Muscle of leg (tissue), 11 donors: Measurements from ENCODE around the gene OASL. TPM values are rescaled to one million over a fixed set of nuclear protein-coding genes. Genes with fewer than 3 reads are reported as not detected.
A peak's percentile ranks its signal among the peaks of the same experiment; 100 is the strongest.
"Not testable (repeated sequence)": the region's sequence is repeated elsewhere in the genome, so short reads cannot be mapped to it uniquely, and the experiment has no call there.

Source experiments
- DNase-seq: peaks from one replicate; pipeline ENCODE4 v3.0.0; 2013
- H3K27ac ChIP-seq: one replicate; pipeline ENCODE4 v1.5.1; 2013; ENCODE audit warnings: mild to moderate bottlenecking, low read length, control low read depth
- H3K27me3 ChIP-seq: one replicate; pipeline ENCODE4 v1.6.1; 2013; ENCODE audit warnings: low read length; ENCODE audit not compliant: control insufficient read depth, insufficient read depth
- H3K36me3 ChIP-seq: one replicate; pipeline ENCODE4 v1.6.1; 2013; ENCODE audit warnings: low read length; ENCODE audit not compliant: control insufficient read depth, insufficient read depth
- H3K4me1 ChIP-seq: one replicate; pipeline ENCODE4 v1.6.1; 2013; ENCODE audit warnings: low read length; ENCODE audit not compliant: control insufficient read depth, insufficient read depth
- H3K4me3 ChIP-seq: one replicate; pipeline ENCODE4 v1.5.1; 2013; ENCODE audit warnings: low read length, control low read depth
- H3K9me3 ChIP-seq: replicated peaks from 2 replicates; pipeline ENCODE4 v1.6.1; 2013; ENCODE audit warnings: low read depth, low read length; ENCODE audit not compliant: control insufficient read depth
- WGBS: methylation state at CpG from one replicate; pipeline ENCODE4 v1.1.5; 2013; ENCODE audit warnings: missing lambda C conversion rate; ENCODE audit not compliant: insufficient coverage; 5-methylcytosine and 5-hydroxymethylcytosine counted together
- polyA plus RNA-seq, 8 donors: library from polyadenylated mRNA; unstranded; fragments of 120-200 nt; gene quantifications; one replicate each; pipeline versions ENCODE4 v1.2.1 to v1.2.3, GENCODE V29; 2013; ENCODE audit warnings: inconsistent platforms in 1 of 8, low replicate concordance in 1 of 8; ENCODE audit not compliant: insufficient read length in 8 of 8, insufficient read depth in 1 of 8
- total RNA-seq: library from RNA; stranded (reverse); fragments of 120-200 nt; gene quantifications from one replicate; pipeline ENCODE4 v1.2.4, GENCODE V29; 2013

Gene OASL
- total and polyA plus RNA-seq, 9 donors: 0.04 to 0.17 (median 0.09) TPM; not detected in 2

GRCh38 chr12:121077440-121077839 is 38.4 kb upstream of the OASL start:
- not testable (repeated sequence) for H3K9me3 ChIP-seq, H3K36me3 ChIP-seq, DNase-seq, H3K4me3 ChIP-seq, H3K27ac ChIP-seq, H3K27me3 ChIP-seq, H3K4me1 ChIP-seq
- no CpG with 5 or more reads among the region's 3 CpGs for WGBS

DNA sequence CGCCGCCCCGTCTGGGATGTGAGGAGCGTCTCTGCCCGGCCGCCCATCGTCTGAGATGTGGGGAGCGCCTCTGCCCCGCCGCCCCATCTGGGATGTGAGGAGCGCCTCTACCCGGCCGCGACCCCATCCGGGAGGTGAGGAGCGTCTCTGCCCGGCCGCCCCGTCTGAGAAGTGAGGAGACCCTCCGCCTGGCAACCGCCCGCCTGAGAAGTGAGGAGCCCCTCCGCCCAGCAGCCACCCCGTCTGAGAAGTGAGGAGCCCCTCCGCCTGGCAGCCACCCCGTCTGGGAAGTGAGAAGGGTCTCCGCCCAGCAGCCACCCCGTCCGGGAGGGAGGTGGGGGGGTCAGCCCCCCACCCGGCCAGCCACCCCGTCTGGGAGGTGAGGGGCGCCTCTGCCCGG is 36.9 kb upstream of the OASL start:
- 98% methylated on average over 5 of the region's 33 CpGs for WGBS
- DNase-seq, H3K27ac ChIP-seq, H3K4me1 ChIP-seq, H3K9me3 ChIP-seq, H3K36me3 ChIP-seq, H3K4me3 ChIP-seq, H3K27me3 ChIP-seq: not testable (repeated sequence)

DNA sequence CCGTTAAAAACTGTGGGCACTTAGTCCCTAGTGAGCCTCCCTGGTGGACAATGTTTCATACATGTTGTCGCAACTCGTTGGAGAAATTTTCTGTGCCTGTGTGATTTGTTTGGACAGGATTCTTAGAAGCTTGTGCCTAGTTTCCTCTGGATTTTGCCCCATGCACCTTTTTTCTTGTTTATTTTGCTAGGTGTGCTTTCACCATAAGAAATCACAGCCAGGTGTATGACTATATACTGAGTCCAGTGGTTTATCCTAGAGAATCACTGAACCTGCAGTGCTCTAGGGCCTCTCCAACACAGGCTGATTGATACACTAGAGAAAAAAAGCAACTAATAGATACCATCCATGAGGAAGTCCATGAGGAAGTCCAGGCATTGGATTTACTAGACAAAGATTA is 33.1 kb upstream of the OASL start:
- WGBS: no CpG with 5 or more reads among the region's 3 CpGs
- Histone ChIP-seq H3K36me3 (no peaks in the 10 kb centered on the region), H3K4me3 (no peak overlapping the region), H3K9me3 (peaks cover 5% of the 10 kb centered on the region), H3K4me1 (no peaks in the 10 kb centered on the region), H3K27ac (no peak overlapping the region), H3K27me3 (no peaks in the 10 kb centered on the region)
- DNase-seq: no peak

DNA sequence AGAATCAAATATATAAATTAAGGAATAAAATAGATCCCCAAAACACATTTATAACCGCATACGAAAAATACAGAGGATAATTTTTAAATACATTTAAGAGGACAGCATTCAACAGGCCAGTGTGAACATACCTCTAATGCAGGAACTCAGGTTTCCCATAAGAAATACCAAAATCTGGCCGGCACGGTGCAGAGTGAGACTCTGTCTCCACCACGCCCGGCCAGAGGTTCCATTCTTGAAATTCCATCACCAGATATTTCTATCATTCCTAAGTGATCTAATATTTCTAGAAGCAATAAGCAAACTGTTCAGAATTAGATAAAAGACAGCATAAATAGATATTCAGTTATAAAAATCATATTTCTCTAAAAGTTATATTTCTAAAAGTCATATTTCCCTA is 30.2 kb upstream of the OASL start:
- no peaks in the 10 kb centered on the region for H3K36me3 ChIP-seq
- no peaks in the 10 kb centered on the region for H3K4me1 ChIP-seq
- H3K27ac ChIP-seq: no peak overlapping the region
- H3K4me3 ChIP-seq: no peak overlapping the region
- H3K27me3 ChIP-seq: no peaks in the 10 kb centered on the region
- no peak for DNase-seq
- peaks cover 5% of the 10 kb centered on the region for H3K9me3 ChIP-seq
- WGBS: no CpG with 5 or more reads among the region's 6 CpGs

DNA sequence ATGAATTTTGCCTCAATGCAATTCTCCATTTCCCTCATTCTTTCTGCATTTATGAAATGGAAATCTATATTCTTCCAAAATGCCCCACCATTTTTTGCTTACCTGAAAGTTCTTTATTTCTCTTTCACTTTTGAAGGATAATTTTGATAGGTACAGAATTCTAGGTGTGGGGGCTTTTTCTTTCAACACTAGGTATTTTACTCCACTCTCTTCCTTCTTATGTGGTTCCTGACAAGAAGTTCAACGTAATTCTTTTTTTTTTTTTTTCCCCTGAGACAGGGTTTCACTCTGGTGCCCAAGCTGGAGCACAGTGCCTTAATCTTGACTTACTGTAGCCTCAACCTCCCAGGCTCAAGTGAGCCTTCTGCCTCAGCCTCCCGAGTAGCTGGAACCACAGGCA is 26.3 kb upstream of the OASL start:
- no peaks in the 10 kb centered on the region for H3K27me3 ChIP-seq
- 14% methylated on average over 1 of the region's 2 CpGs for whole genome bisulfite sequencing
- no peaks in the 10 kb centered on the region for H3K9me3 ChIP-seq
- peaks cover under 1% of the 10 kb centered on the region for H3K4me1 ChIP-seq
- H3K27ac ChIP-seq: no peak overlapping the region
- no peak overlapping the region for H3K4me3 ChIP-seq
- H3K36me3 ChIP-seq: no peaks in the 10 kb centered on the region
- DNase-seq: no peak

DNA sequence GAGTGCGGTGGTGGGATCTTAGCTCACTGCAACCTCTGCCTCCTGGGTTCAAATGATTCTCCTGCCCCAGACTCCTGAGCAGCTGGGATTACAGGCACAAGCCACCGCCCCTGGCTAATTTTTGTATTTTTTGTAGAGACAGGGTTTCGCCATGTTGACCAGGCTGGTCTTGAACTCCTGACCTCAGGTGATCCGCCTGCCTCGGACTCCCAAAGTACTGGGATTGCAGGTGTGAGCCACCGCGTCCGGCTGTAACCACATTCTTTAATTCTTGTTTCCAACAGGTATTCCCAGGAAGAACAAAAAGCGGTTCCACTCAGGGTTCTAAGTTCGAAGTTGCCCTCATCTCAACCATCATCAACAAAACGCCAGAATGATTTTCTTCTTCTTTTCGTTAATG is 25.5 kb upstream of the OASL start:
- not testable (repeated sequence) for DNase-seq, H3K4me1 ChIP-seq, H3K9me3 ChIP-seq, H3K36me3 ChIP-seq, H3K4me3 ChIP-seq, H3K27ac ChIP-seq, H3K27me3 ChIP-seq
- WGBS: 94% methylated on average over 6 of the region's 12 CpGs

- Histone ChIP-seq H3K4me1 (peaks cover 9% of the 10 kb centered on the region), H3K27ac (no peak overlapping the region), H3K27me3 (no peaks in the 10 kb centered on the region), H3K4me3 (no peak overlapping the region), H3K36me3 (no peaks in the 10 kb centered on the region), H3K9me3 (no peaks in the 10 kb centered on the region)
- WGBS: 69% methylated on average over 1 of the region's 1 CpG
- no peak for DNase-seq
These were observed 25.1 kb upstream of the OASL start for GRCh38 chr12:121064116-121064515.

- no peak for DNase-seq
- peaks cover 9% of the 10 kb centered on the region for H3K4me1 ChIP-seq
- no peak overlapping the region for H3K27ac ChIP-seq
- no peaks in the 10 kb centered on the region for H3K9me3 ChIP-seq
- H3K27me3 ChIP-seq: no peaks in the 10 kb centered on the region
- 85% methylated on average over 10 of the region's 11 CpGs for WGBS
- no peak overlapping the region for H3K4me3 ChIP-seq
- H3K36me3 ChIP-seq: no peaks in the 10 kb centered on the region
These were observed 23.5 kb upstream of the OASL start for GRCh38 chr12:121062391-121063045.

DNA sequence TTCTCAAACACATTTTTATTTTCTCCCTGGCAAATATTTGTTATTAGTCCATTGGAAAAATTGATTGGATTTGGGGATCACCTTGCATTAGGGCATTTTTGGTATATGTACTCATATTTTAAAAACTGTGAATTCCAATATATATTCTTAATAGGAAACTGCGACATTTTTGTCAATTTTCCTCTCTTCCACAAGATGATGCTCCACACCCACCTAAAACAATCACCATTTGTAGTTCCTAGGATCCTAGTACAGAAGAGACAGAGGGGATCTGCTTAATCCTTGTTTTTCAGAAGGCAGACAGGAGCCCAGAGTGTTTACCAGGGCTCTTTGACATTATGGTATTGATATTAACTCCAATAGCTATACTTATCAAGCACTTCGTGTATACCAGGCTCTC is 22.8 kb upstream of the OASL start:
- no peak overlapping the region for H3K4me3 ChIP-seq
- no peaks in the 10 kb centered on the region for H3K9me3 ChIP-seq
- H3K36me3 ChIP-seq: no peaks in the 10 kb centered on the region
- WGBS: no CpG with 5 or more reads among the region's 2 CpGs
- no peak overlapping the region for H3K27ac ChIP-seq
- DNase-seq: peak; percentile 50
- peaks cover 9% of the 10 kb centered on the region for H3K4me1 ChIP-seq
- H3K27me3 ChIP-seq: no peaks in the 10 kb centered on the region

GRCh38 chr12:121060149-121061001 is 21.3 kb upstream of the OASL start:
- Histone ChIP-seq H3K4me1 (peaks cover 9% of the 10 kb centered on the region), H3K27ac (peak overlapping the region; percentile 86), H3K9me3 (no peaks in the 10 kb centered on the region), H3K27me3 (no peaks in the 10 kb centered on the region), H3K36me3 (no peaks in the 10 kb centered on the region), H3K4me3 (peak overlapping the region; percentile 26)
- peak; percentile 84 for DNase-seq
- WGBS: 22% methylated on average over 5 of the region's 16 CpGs
